Esophagus squamous epithelium (tissue), 4 donors: ENCODE results near the gene NLRP13.

Source experiments
- POLR2A ChIP-seq, 4 donors: fragments of 450-650 bp; IDR thresholded peaks; one replicate each; pipeline ENCODE4 v1.6.1; 2017; ENCODE audit warnings: antibody characterized with exemption in 4 of 4, mild to moderate bottlenecking in 4 of 4, moderate library complexity in 3 of 4
- TF ChIP-seq, protein P1 (sequence below), 6 experiments: fragments of 450-650 bp in 4 of 6; fragments of 200-600 bp in 2 of 6; sonication (generic) in 2 of 6; IDR thresholded peaks; one replicate each; pipeline ENCODE4 v1.5.1; 2016 to 2019; ENCODE audit warnings: antibody characterized with exemption in 6 of 6, mild to moderate bottlenecking in 4 of 6, moderate library complexity in 4 of 6

DNA sequence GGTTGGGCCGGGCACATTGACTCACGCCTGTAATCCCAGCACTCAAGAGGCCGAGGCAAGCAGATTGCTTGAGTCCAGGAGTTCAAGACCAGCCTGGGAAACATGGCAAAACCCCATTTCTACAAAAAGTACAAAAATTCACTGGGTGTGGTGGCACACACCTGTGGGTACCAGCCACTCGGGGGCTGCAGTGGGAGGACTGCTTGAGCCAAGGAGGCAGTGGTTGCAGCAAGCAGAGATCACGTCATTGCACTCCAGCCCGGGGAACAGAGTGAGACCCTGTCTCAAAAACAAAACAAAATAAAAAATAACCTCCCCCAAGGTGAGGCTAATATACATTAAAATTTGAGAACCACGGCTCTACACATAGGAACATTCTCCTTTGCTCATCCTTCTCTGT lies 24.9 kb downstream of the NLRP13 start:
- TF ChIP-seq, protein P1, sequence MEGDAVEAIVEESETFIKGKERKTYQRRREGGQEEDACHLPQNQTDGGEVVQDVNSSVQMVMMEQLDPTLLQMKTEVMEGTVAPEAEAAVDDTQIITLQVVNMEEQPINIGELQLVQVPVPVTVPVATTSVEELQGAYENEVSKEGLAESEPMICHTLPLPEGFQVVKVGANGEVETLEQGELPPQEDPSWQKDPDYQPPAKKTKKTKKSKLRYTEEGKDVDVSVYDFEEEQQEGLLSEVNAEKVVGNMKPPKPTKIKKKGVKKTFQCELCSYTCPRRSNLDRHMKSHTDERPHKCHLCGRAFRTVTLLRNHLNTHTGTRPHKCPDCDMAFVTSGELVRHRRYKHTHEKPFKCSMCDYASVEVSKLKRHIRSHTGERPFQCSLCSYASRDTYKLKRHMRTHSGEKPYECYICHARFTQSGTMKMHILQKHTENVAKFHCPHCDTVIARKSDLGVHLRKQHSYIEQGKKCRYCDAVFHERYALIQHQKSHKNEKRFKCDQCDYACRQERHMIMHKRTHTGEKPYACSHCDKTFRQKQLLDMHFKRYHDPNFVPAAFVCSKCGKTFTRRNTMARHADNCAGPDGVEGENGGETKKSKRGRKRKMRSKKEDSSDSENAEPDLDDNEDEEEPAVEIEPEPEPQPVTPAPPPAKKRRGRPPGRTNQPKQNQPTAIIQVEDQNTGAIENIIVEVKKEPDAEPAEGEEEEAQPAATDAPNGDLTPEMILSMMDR (IDR thresholded peaks at IDR 0.05) = no peak
- TF ChIP-seq POLR2A (IDR thresholded peaks at IDR 0.05) = no peak
